ENCODE results near the gene PDGFA.
"Not testable (repeated sequence)": the region's sequence is repeated elsewhere in the genome, so short reads cannot be mapped to it uniquely, and the experiment has no call there.

The PDGFA gene

DNA sequence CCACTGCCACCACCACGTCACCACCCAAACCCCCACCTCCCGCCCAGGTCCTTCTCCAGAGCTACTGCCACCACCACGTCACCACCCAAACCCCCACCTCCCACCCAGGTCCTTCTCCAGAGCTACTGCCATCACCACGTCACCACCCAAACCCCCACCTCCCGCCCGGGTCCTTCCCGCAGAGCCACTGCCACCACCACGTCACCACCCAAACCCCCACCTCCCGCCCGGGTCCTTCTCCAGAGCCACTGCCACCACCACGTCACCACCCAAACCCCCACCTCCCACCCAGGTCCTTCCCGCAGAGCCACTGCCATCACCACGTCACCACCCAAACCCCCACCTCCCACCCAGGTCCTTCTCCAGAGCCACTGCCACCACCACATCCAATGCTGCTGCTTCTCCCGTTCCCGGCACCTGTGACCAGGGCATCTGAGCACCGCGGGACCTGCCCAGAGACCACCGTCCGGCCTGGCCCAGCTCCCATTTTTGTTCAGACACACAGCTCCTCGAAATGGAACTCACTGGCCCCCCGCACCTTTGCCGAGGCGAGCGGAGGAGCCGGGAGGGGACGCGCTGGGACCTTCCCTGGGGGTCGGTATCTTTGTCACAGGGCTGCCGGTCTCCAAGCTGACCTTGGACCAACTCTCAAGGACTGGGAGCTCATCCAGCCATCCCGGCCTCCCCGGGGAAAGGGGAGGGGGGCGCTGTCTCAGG is 32.7 kb upstream of the PDGFA start:
- not testable (repeated sequence) for DNase-seq

DNA sequence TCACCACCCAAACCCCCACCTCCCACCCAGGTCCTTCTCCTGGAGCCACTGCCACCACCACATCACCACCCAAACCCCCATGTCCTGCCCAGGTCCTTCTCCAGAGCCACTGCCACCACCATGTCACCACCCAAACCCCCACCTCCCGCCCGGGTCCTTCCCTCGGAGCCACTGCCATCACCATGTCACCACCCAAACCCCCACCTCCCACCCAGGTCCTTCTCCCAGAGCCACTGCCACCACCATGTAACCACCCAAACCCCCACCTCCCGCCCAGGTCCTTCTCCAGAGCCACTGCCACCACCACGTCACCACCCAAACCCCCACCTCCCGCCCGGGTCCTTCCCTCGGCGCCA is 31.9 kb upstream of the PDGFA start:
- DNase-seq = not testable (repeated sequence)

DNA sequence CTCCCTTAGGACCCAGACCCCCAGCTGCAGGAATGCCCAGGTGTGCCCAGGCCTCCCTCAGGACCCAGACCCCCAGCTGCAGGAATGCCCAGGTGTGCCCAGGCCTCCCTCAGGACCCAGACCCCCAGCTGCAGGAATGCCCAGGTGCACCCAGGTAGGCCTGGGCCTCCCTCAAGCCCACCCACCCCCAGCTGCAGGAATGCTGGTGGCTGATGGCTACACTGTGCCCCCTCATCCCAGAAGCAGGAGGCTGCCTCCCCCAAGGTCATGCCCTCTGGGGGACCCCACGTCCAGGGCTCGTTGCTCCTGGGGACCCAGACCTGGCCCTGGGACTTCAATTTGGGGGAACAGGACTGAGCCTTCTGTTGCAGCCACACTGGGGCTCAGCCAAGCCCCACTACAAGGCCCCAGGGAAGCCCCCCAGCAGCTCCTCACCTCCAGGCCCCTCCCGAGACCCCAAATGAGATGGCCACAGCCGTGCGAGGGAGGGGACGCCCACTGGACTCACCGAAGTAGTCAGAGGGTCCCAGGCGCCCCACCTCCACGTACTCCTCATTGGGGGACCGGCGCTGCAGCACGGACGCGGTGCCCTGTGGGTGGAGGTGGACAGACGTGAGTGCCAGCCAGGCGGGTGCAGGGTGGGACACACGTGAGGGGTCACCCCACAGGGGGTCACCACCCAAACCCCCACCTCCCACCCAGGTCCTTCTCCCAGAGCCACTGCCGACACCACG is 31.4 kb upstream of the PDGFA start:
- no peak for DNase-seq

DNA sequence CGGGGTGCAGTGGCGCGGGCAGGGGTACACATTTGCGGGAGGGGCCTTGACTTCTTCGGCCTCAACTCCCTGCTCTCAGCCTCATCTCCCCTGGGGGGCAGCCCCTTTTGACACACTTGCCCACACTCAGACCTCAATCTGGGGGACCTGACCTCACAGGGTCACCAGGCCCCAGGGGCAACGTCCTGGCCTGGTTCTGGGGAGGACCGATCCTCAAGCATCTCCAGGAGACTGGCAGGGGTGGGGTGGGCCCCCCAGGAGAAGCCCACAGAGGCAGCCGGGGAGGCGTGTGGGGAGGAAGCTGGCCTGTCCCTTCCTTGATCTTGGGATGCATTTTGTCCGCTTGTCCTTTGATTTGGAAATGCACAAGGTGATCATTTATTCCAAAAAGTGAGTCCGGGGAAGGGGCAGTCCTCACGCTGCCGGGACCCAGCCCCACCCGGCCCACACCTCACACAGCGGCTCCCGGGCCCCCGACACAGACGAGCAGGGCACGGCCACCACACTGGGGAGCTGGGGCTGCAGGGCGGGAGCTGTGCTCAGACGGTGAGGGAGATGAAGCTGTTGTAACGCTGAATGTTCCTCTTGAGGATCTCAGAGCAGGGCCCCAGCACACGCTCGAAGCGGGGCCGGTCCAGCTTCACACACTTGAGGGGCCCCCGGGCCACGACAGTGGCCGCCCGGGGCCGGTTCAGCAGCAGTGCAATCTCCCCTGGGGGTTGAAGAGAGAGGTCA is 30.4 kb upstream of the PDGFA start:
- no peak for DNase-seq

DNA sequence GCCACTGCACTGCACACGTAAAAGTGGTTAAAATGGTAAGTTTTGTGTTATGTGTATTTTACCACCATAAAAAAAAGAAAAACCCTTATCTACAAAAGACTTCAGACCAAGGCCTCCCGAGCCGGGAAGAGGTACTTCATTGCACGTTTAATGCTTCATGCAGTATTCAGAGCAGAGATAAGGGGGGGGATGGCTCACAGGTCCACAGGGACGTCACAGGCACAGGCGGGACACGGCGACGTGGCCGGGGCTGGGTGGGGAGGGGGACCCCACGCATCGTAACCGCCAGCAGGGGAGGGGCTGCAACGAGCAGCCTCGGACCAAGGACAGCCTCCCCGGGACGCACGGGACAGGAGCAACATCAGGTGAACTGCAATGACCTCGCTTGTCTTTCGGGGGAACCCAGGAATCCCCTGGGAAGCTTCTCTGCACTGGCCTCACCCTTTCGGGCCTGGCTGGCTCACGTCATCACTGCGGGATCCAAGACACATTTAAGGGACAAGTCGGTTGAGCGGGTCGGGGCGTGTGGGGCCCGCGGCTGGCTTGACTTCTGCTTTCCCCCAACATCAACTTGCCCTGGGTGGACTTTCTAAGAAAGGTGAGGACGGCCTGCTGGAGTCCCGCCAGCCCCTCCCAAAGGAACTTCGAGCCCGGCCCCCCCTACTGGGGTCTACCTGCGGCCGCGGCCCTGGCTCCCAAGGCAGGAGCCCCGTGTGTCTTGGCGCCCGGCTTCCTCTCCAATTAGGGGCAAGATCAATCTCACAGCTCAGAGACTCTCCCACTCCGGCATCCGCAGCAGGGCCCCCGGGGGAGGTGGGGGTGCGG is 29.6 kb upstream of the PDGFA start:
- no peak for DNase-seq

DNA sequence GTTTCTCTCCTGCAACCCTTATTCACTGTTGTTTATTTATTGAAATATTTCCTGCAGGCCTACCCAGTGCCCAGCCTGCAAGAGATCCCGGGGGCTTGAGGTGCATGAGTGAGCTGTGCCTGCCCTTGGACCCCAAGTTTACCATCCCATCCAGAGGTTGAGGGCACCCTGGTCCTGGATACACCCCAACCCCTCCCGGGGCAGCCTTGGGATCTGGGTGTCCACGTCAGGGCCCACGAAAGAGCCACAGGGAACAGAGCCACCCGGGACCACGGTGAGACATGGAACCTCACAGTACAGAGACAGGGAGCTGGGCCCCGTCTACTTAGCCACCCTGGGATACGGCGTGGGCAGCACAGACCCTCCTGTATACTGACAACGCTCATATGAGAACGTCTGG is 28.8 kb upstream of the PDGFA start:
- DNase-seq = no peak

DNA sequence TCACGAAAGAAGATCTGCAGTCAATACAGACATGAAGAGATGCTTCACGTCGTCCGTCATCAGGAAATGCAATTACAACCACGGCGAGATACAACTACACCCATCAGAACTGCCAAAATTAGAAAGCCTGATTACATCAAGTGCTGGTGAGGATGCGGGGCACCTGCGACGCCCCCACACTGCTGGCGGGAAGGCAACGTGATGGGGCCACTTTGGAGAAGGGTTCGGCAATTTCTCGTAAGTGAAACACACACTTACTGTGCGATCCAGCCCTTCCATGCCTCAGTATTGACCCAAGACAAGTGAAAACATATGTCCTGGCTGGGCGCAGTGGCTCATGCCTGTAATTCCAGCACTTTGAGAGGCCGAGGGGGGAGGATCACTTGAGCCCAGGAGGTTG is 25.8 kb upstream of the PDGFA start:
- no peak for DNase-seq

DNA sequence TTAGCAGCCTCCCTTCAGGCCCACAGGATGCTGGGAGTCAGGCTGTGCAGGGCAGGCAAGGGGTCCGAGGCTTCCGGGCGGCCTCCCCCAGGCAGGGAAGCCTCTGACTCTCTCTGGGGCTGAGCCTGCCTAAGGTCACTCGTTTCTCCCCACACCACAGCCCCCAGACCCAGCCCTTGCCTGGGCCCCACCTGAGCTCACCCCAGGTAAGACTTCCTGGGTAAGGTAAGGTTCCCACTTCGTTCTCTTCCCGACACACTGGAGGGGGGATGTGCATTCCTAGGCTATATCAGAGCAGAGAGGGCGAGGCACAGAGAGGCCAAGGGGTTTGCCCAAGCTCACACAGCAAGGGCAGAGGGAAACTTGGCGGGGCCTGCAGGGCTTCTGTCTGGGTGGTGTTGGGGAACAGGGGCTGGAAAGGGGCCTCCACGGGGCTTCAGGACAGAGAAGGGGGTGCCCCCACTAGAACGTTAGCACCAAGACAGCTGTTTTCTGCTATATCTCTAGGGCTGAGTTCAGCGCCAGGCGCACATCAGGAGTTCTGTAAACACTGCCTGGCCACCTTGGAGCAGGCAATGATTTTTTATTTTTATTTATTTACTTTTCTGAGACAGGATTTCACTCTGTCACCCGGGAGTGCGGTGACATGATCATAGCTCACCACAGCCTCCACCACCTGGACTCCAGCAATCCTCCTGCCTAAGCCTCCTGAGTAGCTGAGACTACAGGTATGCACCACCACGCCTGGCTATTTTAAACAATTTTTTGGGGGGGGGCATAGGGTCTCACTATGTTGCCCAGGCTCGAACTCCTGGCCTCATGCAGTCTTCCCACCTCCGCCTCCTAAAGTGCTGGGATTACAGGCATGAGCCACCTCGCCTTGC is 24.9 kb upstream of the PDGFA start:
- no peak for DNase-seq

DNA sequence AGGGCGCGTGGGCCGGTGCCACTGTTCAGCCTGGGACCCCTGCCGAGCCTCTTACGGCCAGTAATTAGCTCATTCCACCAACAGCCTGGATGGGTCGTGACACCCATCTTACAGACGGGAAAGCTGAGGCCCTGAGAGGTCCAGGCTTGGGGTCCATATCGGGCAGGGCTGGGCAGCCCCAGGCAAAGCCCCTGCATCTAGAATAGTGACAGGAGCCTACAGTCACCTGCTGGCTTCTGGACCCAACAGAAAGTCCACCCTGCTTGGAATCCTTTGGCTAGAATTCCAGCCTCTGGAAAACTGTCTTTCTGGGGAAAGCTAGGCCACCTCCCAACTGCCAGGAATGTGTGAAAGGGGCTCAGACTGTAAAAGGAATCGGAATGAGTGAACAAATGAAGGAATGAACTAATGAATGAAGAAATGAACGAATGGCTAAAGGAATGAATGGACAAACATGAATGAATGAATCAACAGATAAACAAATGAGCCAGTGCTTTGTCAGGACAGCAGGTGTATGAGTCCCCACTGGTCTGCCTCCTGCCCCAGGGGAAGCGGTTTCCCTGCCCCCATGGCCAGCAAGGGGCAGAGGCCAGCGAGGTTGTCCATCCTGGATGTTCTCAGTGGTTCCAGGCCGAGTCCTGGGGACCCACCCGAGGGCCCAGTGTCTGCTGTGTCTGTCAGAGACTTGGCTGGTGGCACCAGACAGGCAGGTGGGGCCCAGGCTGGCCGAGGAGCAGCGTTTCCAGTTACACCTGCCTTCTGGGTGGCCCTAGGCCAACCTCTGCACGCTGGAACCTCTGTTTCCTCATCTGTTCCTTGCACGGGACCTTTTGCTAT is 24.1 kb upstream of the PDGFA start:
- DNase-seq = no peak

DNA sequence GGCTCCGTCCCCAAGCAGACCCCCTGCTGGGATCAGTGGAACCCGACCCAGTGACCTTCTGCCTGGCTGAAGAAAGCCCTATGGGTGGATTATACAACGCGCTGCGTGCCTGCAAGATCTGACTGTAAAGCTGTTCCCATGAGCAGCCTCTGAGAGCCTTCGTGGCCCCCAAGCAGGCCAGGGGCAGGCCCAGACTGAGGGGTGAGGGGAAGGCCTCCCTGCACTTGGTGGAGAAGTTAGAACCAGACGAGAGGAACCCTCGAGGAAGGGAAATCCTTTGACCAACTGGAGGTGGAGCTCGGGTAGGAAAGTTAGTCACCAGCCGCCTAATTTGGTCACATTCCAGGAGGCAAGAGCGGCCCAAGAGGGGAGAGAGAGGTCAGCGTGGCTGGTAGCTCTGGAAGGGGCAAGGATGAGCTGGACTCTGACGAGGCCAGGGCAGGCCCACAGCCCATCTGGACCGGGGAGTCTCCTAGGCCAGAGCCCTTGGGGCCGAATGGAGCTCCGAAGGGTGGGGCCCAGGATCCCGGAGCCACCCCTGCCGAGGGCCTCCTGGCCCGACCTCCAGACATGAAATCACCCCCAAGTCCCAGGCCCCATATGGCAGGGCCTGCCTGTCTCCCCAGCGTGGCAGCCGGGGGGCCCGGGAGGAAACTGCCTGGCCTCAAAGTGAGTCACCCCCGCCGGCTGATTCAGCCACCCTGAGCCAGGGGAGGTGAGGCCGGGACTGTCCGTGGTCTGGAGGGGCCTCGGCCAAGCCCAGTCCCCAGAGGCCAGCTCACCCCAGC is 23.3 kb upstream of the PDGFA start:
- no peak for DNase-seq

DNA sequence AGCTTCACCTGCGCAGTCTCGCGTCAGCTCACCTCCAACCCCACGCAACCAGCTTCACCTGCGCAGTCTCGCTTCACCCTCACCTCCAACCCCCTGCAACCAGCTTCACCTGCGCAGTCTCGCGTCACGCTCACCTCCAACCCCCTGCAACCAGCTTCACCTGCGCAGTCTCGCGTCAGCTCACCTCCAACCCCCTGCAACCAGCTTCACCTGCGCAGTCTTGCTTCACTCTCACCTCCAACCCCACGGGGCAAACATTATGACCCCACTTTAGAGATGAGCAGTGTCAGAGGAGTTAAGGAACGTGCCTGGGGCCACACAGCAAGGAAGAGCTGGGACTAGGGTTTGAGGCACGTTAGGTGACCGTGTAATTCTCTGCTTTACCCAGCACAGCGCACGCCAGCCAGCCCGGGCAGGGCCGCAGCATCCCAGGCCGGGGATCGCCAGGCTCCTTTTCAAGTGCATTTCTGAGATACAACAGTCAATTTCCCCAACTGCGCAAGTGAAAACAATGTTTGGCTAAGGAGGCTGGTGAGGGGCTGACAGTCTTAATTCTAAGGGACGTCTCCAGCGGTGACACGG is 22.6 kb upstream of the PDGFA start:
- DNase-seq = no peak

DNA sequence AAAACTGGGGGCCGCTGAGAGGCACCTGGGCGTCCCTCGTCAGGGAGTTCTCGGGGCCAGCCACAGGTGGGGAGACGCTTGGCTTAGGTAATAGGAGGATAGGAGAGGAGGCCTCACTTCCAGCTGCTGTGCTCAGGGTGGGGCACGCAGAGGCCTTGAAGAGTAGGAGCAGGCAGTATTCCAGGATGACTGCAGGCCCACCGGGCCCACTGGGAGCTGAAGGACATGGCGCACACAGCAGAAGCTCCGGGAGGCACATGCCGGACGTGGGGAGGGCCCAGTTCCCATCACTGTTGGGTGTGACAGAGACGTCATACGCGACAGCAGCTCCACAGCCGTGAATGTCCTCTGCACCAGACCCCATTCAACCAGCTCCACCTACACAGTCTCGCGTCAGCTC is 22.0 kb upstream of the PDGFA start:
- no peak for DNase-seq

DNA sequence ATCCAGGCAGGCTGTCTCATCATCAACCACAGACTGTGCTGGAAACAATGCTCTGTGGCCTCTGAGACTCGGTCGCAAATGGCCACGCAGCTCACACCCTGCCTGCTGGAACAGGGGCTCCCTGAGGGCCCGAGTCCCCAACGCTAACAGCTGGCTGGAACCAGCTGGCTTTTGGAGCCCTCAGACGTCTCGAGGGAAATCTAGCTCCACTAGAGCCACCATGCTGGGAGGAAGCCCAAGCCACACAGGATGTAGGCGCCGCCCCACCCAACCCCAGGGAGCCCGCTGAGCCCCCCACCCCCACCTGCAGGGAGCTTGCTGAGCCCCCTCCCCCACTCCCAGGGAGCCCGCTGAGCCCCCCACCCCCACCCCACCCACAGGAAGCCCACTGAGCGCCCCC is 21.4 kb upstream of the PDGFA start:
- no peak for DNase-seq

DNA sequence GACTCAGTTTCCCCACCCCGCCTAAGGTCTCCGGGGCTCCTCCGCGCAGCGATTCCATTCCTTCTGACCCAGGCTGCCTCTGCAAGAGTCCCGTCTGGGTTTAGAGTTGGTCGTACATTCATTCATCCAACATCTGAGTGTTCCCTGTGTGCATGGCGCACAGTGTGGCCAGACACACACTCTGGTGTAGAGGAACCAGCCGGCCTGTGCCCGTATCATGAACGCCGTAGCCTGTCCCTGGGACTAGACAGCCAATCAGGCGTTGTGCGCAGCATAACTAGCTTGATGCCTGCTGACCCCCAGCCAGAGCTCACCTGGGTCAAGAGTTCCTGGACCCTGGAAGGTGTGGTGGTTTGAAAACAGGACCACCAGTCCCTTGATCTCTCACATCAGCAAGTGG is 20.9 kb upstream of the PDGFA start:
- no peak for DNase-seq

DNA sequence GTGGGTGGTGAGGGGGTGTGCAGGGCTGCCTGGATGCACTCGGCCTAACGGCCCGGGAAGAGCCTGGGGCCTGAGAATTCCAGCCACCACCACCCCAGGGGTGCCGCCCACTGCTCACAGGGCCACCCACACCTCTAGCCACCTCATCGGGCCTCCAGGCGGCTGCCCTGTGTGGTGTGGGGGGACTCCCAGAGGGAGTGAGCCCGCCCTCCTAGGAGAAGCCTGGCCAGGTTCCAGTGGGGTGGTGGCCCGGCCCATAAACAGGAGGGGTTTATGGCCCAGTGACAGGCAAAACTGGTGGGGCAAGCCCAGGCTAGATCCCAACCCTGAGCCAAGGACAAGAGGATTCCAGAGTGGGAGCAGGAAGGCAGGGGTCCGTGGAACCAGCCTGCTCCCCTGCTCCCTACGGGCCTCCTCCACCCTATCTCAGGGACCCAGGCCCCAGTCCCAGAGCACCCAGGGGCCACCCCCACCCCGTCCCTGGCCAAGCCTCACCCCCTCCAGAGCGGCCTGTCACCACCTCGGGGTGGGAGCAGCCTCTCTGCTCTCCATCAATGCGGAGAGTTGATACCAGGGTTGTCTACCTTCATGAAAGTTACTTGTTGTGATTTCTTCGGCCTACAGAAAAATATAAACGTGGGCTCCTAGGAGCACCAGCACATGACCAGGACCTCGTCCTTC is 20.2 kb upstream of the PDGFA start:
- DNase-seq = no peak

DNA sequence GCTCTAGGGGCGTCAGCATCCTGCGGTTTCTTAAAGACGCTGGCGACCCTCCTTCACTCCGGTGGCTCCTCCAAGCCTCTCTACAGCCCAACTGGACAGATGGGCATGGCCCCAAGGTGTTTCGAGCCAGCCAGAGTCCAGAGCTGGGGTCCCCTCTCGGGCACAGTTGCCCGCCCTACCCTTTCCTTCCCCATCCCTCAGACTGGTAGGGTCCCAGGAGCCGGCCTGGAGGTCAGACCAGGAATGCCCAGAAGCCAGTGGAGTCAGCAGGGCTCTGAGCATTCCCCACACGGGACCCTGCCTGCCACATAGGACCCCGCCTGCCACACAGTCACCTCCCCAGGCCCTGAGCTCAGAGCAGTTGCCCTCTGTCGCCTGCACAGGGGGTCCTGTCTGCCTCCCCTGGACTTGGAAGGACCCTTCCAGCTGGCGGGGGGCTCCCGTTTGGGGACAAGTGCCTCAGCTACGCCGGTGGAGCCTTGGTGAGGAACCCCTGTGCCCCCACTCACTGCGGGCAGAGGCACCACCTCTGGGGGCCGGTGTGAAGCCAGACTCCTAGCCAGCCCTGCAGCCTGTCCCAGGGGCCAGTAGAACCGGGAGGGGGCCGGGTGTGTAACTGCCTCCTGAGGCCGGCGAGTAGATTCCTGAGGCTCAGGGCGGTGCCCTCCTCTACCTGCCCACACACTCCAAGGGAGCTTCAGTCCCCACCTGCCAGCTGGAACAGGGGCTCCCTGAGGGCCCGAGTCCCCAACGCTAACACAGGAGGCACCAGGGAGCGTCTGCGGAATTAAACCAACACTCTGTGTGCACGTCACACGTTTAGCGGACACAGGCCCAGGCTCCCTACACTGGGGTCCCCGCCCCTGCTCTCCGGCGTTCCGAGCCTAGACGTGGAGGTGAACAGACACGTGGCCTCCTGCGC is 19.4 kb upstream of the PDGFA start:
- DNase-seq = no peak

DNA sequence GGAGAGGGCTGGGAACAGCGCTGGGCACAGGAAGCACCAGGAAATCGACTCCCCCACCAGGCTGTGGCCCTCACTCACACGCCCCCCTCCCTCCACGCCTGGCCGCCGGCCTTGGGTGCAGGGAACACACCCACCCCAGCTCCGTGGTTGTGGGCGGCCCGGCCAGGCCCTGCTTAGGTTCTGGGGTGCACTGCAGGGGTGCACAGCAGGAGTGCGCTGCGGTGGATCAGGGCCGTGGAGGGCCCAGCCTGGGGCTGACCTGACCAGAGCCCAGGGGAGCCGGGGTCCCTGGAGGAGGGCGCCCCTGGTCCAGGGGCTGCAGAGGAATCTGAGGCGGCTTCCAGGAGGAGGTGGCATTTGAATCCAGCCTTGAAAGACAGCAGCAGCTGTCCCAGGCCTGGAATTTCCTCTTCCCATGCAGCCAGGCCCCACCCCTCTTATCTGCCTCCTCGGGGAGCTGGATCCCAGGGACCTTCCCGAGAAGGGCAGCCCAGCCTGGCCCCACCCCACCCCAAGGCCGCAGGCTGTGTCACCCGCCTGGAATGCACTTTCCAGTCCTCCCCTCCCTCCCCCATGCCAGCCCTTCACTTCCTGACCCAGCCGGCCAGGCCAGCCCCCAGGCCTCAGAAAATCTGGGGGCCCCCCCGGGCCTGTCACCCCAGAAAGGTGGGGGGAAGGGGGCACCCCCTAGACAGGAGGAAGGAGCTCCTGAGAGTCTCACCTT is 18.4 kb upstream of the PDGFA start:
- DNase-seq = no peak

DNA sequence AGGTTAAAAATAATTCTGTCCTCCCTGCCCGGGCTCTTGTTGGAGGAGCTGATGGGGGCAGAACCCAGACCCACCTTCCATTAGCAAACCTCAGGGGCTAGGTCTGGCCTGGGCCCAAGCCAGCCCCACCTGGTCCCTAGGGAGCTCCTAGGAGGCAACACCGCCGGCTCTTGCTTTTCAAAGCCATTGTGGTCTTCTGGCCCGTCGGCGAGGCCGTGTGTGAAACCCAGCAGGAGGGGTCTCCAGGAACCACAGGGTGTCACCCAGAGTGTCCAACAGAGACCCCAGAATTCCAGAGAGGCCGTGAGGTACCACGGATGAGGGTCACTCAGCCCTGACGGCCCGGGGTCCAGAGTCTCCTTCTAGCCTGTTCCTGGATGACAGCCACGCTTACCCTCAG is 16.6 kb upstream of the PDGFA start:
- DNase-seq = no peak

Data from CD4-positive, alpha-beta T cell treated with Interleukin-6 for 4 hours (primary cell).